GM18526 (cell line): ENCODE data around the gene KRTAP3-1.

Source experiments
- POLR2A ChIP-seq: IDR thresholded peaks from 3 replicates; pipeline ENCODE4 v1.6.1; 2011; ENCODE audit not compliant: insufficient read length; ENCODE audit errors: extremely low read depth

The KRTAP3-1 gene

DNA sequence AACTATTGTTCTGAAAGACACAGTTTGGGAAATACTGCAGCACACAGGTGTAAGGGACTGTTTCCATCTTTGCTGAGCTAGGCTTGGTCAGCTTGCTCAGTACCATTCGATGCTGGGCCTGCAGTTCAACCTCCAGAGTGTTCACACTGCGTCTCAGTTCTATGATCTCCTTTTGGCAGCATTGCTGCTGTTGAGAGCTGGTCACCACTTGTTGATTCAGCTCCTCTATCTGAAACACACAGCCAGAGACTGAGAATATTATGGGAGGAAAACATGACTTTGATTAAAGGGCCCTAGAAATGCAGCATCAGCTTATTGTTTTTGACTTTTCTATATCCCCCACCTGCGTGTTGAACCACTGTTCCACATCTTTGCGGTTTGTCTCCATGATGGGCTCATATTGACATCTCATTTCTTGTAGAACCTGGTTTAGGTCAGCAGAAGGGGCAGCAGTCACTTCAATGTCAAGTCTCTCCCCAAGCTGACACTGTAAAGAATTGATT, 46.8 kb downstream of the KRTAP3-1 start:
- TF ChIP-seq POLR2A = no peak

DNA sequence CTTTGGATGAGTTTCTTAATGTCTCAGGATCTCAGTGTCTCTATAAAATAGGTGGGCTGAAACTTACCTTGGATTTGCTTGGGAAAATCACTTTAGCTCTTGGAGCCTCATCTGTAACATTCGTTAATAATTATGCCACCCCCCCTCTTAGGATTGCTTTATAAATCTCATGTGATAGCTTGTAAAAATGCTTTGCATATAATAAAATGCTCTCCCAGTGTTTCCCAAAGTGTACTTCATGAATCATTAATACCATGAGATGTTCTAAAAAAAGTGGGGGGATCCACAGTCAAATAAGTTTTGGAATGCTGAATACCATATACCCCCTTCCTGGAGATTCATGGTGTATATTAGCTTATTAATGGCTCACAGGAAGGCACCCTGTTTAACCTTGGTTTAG, 47.3 kb downstream of the KRTAP3-1 start:
- TF ChIP-seq POLR2A = no peak

GRCh38 chr17:40960144-40960543, 48.8 kb downstream of the KRTAP3-1 start:
- TF ChIP-seq POLR2A = no peak
